HL-60 (cell line): ENCODE data around the gene ST6GAL1.

Experiments used
- CTCF ChIP-seq: IDR thresholded peaks from one replicate; pipeline ENCODE4 v1.5.1; 2011; ENCODE audit warnings: low read length, control low read depth, inconsistent platforms; ENCODE audit not compliant: insufficient read depth
- POLR2AphosphoS5 ChIP-seq: IDR thresholded peaks from 2 replicates; pipeline ENCODE4 v1.6.1; 2012; ENCODE audit warnings: low read depth
- REST ChIP-seq: IDR thresholded peaks from 2 replicates; pipeline ENCODE4 v1.6.1; 2012; ENCODE audit warnings: low read depth; ENCODE audit not compliant: insufficient replicate concordance

- TF ChIP-seq POLR2AphosphoS5 = no peak
- TF ChIP-seq REST = no peak
- no peak for TF ChIP-seq CTCF
Observed at GRCh38 chr3:186991470-186991869, 61.1 kb downstream of the ST6GAL1 start.
